ENCODE results near the gene RASL11A. TPM values are rescaled to one million over a fixed set of nuclear protein-coding genes. Genes with fewer than 3 reads are reported as not detected.

RASL11A gene
- total RNA-seq, 1 donor from 2014 or later: 1.8 TPM

GRCh38 chr13:27242702-27243101 lies 27.9 kb upstream of the RASL11A start:
- DNase-seq (ENCODE audit: low read depth): no peak
- TF ChIP-seq CTCF (conservative IDR thresholded peaks at IDR 0.05; ENCODE audit: low read depth, low read length): no peak
- no peak overlapping the region for H3K4me3 ChIP-seq (ENCODE audit: low read depth, low read length)

GRCh38 chr13:27245610-27246009 lies 25.0 kb upstream of the RASL11A start:
- no peak for DNase-seq (ENCODE audit: low read depth)
- no peak overlapping the region for H3K4me3 ChIP-seq (ENCODE audit: low read depth, low read length)
- TF ChIP-seq CTCF (conservative IDR thresholded peaks at IDR 0.05; ENCODE audit: low read depth, low read length): no peak

DNA sequence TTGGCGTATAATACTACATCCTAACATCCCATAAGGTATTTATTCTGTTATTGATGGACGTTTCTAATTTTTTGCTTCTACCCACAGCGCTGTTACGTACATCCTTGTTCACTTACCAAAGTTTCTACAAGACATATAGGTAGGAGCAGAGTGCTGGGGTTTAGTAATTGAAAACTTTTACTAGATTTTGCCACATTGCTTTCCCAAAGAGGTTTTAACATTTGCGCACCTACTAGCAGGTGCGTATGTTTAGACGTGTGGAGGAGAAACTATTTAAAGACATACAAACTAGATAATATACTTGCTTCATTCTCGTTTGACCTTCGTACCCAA lies 19.8 kb upstream of the RASL11A start:
- peak overlapping the region; percentile 79 for H3K4me3 ChIP-seq (ENCODE audit: low read depth, low read length)
- no peak for DNase-seq (ENCODE audit: low read depth)
- TF ChIP-seq CTCF (conservative IDR thresholded peaks at IDR 0.05; ENCODE audit: low read depth, low read length): no peak

- peak; percentile 75 for DNase-seq (ENCODE audit: low read depth)
- no peak for TF ChIP-seq CTCF (conservative IDR thresholded peaks at IDR 0.05; ENCODE audit: low read depth, low read length)
- H3K4me3 ChIP-seq (ENCODE audit: low read depth, low read length): peak within 1 kb of the TSS; percentile 79
These were observed 19.2 kb upstream of the RASL11A start, which contains the start of gene RPL21 for GRCh38 chr13:27251166-27252091. TSS of gene RPL21 (plus strand) at chr13:27251558. CDS start at chr13:27253777, 2,219 bp downstream.

DNA sequence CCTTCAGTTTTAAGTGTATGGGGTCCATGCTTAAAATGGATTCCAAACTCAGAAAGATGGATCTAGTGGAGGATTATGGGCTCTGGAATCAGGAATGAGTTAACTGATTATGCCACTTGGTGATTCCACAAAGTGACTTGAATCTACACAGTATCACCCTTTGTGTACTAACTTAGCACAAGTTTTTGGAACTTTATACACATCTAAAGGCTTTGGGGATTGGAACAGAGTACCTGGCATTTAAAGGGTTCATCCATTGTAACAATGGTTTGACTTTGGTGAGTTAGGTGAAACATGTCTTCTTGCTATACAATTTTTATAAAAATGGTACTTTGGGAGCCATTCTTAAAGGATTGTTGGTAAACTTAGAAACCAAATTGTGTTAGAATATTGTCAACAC lies 18.2 kb upstream of the RASL11A start:
- peak overlapping the region; percentile 79 for H3K4me3 ChIP-seq (ENCODE audit: low read depth, low read length)
- no peak for TF ChIP-seq CTCF (conservative IDR thresholded peaks at IDR 0.05; ENCODE audit: low read depth, low read length)
- DNase-seq (ENCODE audit: low read depth): no peak

DNA sequence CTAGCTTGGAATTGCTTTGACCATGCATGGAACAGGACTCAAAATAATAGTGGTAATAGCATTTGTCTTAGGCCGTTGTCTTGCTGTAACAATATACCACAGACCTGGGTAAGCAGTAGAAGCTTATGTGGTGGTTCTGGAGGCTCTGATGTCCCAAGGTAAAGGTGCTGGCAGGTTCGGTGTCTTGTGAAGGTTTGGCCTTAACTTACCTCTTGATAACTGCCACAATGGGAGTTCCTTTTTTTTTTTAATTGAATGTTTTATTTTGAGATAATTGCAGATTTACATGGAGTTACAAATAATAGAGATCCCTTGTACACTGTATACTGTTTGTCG lies 13.4 kb upstream of the RASL11A start:
- no peak overlapping the region for H3K4me3 ChIP-seq (ENCODE audit: low read depth, low read length)
- DNase-seq (ENCODE audit: low read depth): no peak
- TF ChIP-seq CTCF (conservative IDR thresholded peaks at IDR 0.05; ENCODE audit: low read depth, low read length): no peak

All from epithelial cell of proximal tubule (primary cell).